ENCODE data around the gene FAM47A. TPM values are rescaled to one million over a fixed set of nuclear protein-coding genes. Genes with fewer than 3 reads are reported as not detected.

Gene FAM47A
- total RNA-seq = not detected in 2 replicates

DNA sequence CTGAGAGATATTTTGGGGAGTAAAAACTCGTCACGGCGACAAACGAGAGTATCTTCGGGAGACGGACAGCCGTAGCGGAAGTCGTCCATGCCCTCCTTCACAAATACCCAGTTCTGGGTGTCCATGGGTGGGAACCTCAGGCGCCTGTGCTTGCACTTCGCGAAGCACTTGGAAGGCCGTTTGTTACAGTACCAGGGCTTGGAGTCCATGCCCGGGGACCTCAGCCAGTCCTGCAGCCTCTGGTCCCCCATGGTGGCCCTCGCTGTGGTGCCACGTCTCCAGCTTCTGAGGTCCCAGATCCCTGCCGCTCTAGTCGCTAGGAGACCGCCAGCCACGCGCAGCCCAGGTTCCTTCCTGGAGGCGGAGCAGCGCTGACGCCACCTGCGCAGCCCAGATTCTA is at the start of gene FAM47A:
Gene FAM47A, minus strand, starts transcription at position 287 of the 400 bp plus-strand sequence. Its CDS starts 36 bp downstream, at position 251.

All from myometrial cell (primary cell).